SJCRH30 (cell line): Measurements from ENCODE around the gene VCL. TPM values are rescaled to one million over a fixed set of nuclear protein-coding genes. Genes with fewer than 3 reads are reported as not detected.

Experiments
- DNase-seq, 2 experiments: peaks; one replicate each; pipeline ENCODE4 v3.0.0-alpha.2; 2015 to 2020
- H3K27ac ChIP-seq: fragments of 250-450 bp; sonication (Bioruptor Pico); 2 replicates; pipeline ENCODE4 v1.5.1; 2020; ENCODE audit warnings: mild to moderate bottlenecking, moderate library complexity
- H3K27me3 ChIP-seq: fragments of 250-450 bp; sonication (Bioruptor Pico); 2 replicates; pipeline ENCODE4 v1.5.1; 2020; ENCODE audit warnings: mild to moderate bottlenecking, moderate library complexity
- H3K36me3 ChIP-seq: fragments of 250-450 bp; sonication (Bioruptor Pico); 2 replicates; pipeline ENCODE4 v1.5.1; 2020; ENCODE audit warnings: mild to moderate bottlenecking, moderate library complexity
- H3K4me1 ChIP-seq: fragments of 250-450 bp; sonication (Bioruptor Pico); 2 replicates; pipeline ENCODE4 v1.5.1; 2020; ENCODE audit warnings: mild to moderate bottlenecking, moderate library complexity
- H3K4me3 ChIP-seq: fragments of 250-450 bp; sonication (Bioruptor Pico); 2 replicates; pipeline ENCODE4 v1.5.1; 2020; ENCODE audit warnings: mild to moderate bottlenecking, moderate library complexity
- H3K9me3 ChIP-seq: fragments of 250-450 bp; sonication (Bioruptor Pico); replicated peaks from 2 replicates; pipeline ENCODE4 v1.5.1; 2020; ENCODE audit warnings: mild to moderate bottlenecking, moderate library complexity
- total RNA-seq: library from RNA; depleted of rRNA; stranded (reverse); fragments of >200 nt; shearing (Covaris generic); gene quantifications from 2 replicates; pipeline ENCODE4 v1.2.3, GENCODE V29; 2014

VCL gene
- total RNA-seq, 1 experiment from 2014 or later = 48.1 TPM

DNA sequence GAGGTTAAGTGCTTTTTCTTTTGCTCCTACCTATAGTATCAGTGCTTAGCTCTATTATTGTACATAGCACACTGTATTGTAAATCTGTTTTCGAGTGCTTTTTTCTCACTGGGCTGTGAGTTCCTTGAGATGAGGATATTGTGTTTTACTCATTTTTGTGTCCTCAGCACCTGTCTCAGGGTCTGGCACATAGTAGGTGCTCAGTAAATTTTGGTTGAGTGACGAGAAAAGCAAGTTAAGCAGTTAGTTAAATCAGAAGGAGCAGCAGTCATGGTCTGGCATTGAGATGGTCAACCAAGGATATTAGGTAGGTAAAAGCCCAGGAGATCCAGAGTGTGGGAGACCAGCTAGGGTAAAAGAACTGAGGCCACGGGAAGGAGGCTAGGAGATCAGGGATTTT, 101.5 kb downstream of the VCL start:
- no peak overlapping the region for H3K27ac ChIP-seq
- H3K27me3 ChIP-seq = no peaks in the 10 kb centered on the region
- peaks cover 65% of the 10 kb centered on the region for H3K36me3 ChIP-seq

DNA sequence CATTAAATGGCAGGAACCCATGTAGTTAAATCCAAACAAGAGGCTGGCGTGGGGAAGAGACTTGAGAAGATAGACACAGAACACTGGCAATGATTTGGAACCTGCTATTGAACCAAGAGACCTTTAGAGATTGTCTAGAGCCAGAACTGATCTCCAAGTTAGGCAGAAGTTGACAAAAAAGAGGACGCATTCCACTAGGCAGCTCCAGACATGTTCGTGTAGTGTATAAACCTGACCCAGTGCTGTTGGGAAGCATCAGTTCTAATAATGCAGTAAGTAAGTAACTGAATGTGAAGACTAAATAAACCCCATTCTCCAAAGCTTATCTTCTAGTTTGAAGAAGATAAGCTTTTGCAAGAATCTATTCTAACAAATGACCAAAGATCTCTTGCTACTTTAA, 101.9 kb downstream of the VCL start:
- no peaks in the 10 kb centered on the region for H3K27me3 ChIP-seq
- DNase-seq = no peak
- H3K27ac ChIP-seq = no peak overlapping the region
- H3K36me3 ChIP-seq = peaks cover 69% of the 10 kb centered on the region
- no peak overlapping the region for H3K4me3 ChIP-seq
- H3K9me3 ChIP-seq = no peaks in the 10 kb centered on the region
- no peaks in the 10 kb centered on the region for H3K4me1 ChIP-seq

More for the DNA sequence above, 101.5 kb downstream of the VCL start:
- DNase-seq = no peak
- no peaks in the 10 kb centered on the region for H3K4me1 ChIP-seq
- H3K4me3 ChIP-seq = no peak overlapping the region
- no peaks in the 10 kb centered on the region for H3K9me3 ChIP-seq

DNA sequence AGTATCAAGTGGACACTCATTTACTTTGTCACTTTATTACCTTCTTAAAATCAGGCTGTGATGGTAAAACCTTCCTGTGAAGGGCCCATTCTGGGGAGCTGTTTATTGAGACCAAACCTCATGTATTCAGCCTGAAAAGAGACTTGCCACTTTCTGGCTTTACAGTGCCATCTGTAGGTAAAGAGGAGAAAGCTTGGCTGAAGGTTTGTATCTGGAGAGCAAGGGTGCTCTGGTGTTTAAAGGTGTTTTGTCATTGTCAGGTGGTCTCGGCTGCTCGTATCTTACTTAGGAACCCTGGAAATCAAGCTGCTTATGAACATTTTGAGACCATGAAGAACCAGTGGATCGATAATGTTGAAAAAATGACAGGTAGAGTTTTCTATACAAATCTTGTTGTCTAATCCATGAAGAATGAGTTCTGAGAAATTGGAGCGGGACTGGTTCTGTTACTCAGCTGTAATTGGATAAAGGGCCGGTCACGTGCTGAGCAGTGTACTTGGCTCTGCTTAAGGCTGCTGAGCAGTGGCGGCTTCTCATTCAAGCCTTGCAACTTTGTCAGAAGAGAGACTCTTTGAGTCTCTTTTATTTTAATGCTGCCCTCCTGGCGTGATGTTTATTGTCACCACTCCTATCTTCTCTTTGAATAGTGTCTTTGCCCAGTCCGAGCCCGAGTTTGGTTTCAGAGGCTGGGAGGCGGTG, 105.8 kb downstream of the VCL start:
- peak in 1 of 2 experiments; percentile 62 for DNase-seq
- no peaks in the 10 kb centered on the region for H3K4me1 ChIP-seq
- H3K36me3 ChIP-seq = peaks cover 68% of the 10 kb centered on the region
- no peak overlapping the region for H3K27ac ChIP-seq
- no peaks in the 10 kb centered on the region for H3K27me3 ChIP-seq
- no peaks in the 10 kb centered on the region for H3K9me3 ChIP-seq
- H3K4me3 ChIP-seq = no peak overlapping the region

DNA sequence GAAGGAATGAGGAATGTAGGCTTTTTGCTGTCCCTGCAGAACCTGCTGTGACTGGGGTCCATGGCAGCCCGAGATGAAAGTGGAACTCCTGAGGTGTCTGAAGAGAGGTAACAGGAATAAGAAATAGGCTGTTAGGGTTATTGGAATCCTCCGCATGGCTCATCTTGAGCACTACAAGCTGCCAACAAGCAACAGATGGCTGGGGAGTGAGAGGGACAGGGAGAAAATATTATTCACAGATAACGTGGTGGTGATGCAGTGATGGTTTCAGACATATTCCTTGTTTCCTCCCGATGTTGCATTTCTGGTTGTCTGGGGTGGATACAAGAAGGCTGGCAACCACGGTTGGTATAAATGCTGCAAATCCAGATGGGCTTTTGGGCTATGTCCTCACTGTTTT, 106.6 kb downstream of the VCL start:
- no peak overlapping the region for H3K4me3 ChIP-seq
- H3K9me3 ChIP-seq = no peaks in the 10 kb centered on the region
- peaks cover 67% of the 10 kb centered on the region for H3K36me3 ChIP-seq
- DNase-seq = no peak
- H3K27me3 ChIP-seq = no peaks in the 10 kb centered on the region
- H3K4me1 ChIP-seq = no peaks in the 10 kb centered on the region
- no peak overlapping the region for H3K27ac ChIP-seq

DNA sequence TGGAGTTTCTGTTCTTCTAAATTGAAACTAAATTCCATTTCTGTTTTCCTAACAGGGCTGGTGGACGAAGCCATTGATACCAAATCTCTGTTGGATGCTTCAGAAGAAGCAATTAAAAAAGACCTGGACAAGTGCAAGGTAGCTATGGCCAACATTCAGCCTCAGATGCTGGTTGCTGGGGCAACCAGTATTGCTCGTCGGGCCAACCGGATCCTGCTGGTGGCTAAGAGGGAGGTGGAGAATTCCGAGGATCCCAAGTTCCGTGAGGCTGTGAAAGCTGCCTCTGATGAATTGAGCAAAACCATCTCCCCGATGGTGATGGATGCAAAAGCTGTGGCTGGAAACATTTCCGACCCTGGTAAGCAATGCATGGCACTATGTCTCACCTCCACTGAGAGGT, 107.1 kb downstream of the VCL start:
- H3K36me3 ChIP-seq = peaks cover 68% of the 10 kb centered on the region
- DNase-seq = no peak

DNA sequence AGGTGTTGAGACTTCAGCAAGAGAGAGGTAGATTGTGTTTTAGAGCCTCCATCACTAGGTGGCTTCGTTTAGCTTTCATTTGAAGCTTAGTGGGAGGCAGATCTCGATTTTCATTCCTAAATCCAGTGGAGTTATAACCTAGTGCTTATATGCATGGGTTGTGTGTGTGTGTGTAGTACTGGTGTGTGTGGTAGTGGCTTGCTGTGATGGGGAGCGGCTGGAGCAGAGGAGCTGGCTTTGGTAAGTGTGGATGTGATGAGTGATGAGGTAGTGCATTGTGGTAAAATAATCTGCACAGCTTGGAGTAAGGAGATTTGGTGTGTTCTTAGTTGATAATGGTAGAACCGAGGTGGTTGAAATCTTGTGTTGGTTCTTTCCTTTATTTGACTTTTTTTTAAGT, 109.5 kb downstream of the VCL start:
- Histone ChIP-seq H3K27me3 (no peaks in the 10 kb centered on the region), H3K27ac (no peak overlapping the region), H3K9me3 (no peaks in the 10 kb centered on the region), H3K4me1 (no peaks in the 10 kb centered on the region), H3K4me3 (no peak overlapping the region), H3K36me3 (peaks cover 75% of the 10 kb centered on the region)
- DNase-seq = no peak

More for the DNA sequence above, 107.1 kb downstream of the VCL start:
- Histone ChIP-seq H3K27ac (no peak overlapping the region), H3K9me3 (no peaks in the 10 kb centered on the region), H3K4me3 (no peak overlapping the region), H3K4me1 (no peaks in the 10 kb centered on the region), H3K27me3 (no peaks in the 10 kb centered on the region)

DNA sequence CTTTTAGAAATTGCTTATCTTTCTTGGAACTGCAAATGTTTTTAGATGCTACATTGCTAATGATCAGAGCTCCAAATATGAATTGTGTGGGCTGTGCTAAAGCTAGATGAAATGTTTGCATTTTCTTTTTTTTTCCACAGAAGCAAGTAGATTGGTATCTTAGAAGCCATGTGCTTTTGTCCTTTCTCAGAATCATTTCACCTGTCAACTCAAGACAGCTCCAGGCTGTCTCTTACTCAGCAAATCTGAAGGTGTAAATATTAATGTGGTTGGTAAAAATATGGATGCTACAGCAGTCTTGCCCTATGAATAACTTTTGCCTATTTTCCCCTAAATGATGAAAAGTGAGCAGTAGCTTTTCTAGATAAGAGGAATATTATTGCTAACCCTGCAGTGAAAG, 111.5 kb downstream of the VCL start:
- Histone ChIP-seq H3K4me1 (no peaks in the 10 kb centered on the region), H3K4me3 (no peak overlapping the region), H3K27me3 (no peaks in the 10 kb centered on the region), H3K36me3 (peaks cover 70% of the 10 kb centered on the region), H3K27ac (no peak overlapping the region), H3K9me3 (no peaks in the 10 kb centered on the region)
- DNase-seq = no peak

DNA sequence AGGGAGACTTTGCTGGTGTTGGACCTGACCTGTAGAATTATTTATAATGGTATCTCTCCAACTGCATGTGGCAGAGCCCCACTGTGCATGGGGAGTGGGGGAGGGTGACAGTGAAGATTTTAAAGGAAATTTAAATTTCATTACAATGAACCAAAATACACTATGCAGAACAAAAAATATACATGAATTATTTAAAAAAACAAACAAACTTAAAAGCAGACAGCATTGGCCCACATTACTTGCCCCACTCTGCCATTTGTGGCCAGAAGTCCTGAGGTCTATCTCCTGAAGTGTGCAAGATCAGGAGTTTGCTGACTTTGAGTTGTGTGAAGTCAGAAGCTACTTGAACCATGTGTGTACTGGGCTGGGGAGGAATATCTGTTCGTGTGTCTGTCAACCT, 112.2 kb downstream of the VCL start:
- DNase-seq = no peak
- Histone ChIP-seq H3K4me1 (no peaks in the 10 kb centered on the region), H3K27ac (no peak overlapping the region), H3K36me3 (peaks cover 70% of the 10 kb centered on the region), H3K27me3 (no peaks in the 10 kb centered on the region), H3K9me3 (no peaks in the 10 kb centered on the region), H3K4me3 (no peak overlapping the region)

DNA sequence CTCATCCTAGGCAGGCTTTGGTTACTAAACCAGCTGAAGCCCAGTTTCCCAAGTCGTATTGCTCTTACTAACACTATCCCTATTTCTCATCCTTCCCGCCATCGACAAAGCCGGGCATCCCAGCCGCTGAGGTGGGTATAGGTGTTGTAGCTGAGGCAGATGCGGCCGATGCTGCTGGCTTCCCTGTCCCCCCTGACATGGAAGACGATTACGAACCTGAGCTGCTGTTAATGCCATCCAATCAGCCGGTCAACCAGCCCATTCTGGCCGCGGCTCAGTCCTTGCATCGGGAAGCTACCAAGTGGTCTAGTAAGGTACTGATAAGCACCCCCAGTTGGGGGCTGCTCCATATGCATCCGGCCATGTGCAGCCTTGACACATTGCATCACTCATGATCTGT, 113.9 kb downstream of the VCL start:
- Histone ChIP-seq H3K4me1 (no peaks in the 10 kb centered on the region), H3K9me3 (no peaks in the 10 kb centered on the region), H3K27me3 (no peaks in the 10 kb centered on the region), H3K27ac (no peak overlapping the region), H3K36me3 (peaks cover 70% of the 10 kb centered on the region), H3K4me3 (no peak overlapping the region)
- DNase-seq = no peak

DNA sequence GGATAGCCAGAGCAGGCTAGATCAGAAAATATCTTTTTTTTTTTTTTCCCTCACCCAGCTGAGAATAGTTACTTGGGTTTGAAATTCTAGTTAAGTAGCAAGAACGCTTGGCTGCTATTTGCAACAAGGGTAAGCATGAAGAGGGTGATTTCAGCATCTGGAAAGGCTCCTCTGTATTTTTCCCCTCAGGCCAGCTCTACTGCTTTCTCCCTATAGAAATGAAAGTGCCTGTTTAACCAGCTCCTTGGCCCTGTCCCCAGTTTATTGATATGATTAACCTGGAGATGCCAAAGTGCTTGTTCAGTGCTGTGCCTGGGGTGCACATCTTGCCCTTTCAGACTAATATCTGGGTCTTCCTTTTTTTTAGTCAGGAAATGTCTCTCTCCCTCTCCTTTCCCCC, 115.6 kb downstream of the VCL start:
- no peaks in the 10 kb centered on the region for H3K27me3 ChIP-seq
- no peak overlapping the region for H3K4me3 ChIP-seq
- no peaks in the 10 kb centered on the region for H3K4me1 ChIP-seq
- H3K36me3 ChIP-seq = peaks cover 74% of the 10 kb centered on the region
- no peaks in the 10 kb centered on the region for H3K9me3 ChIP-seq
- no peak for DNase-seq
- H3K27ac ChIP-seq = no peak overlapping the region

DNA sequence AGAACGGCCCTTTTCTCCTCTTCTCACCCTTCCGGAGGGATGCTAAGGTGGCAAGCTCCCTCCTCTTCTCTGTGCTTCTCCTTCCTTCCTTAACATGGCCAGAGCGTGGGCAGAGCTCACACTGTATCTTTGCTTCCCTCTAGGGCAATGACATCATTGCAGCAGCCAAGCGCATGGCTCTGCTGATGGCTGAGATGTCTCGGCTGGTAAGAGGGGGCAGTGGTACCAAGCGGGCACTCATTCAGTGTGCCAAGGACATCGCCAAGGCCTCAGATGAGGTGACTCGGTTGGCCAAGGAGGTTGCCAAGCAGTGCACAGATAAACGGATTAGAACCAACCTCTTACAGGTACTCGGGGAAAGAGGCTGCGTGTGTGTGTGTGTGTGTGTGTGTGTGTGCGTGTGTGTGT, 116.1 kb downstream of the VCL start:
- H3K36me3 ChIP-seq = peaks cover 73% of the 10 kb centered on the region

DNA sequence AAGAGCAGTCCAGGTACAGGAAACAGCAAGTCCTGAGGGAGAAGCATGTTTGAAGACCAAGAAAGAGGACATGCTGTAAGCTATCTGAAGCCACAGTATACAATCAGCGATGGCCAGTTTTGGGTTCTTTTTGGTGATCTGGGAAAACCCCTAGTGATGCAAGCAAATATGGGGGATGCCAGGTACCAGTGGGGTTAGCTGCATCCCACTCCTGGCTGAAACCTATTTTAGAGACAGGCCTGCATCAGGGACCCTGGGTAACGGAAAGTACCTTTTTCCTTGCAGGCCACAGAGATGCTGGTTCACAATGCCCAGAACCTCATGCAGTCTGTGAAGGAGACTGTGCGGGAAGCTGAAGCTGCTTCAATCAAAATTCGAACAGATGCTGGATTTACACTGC, 119.8 kb downstream of the VCL start:
- no peak overlapping the region for H3K27ac ChIP-seq
- no peaks in the 10 kb centered on the region for H3K4me1 ChIP-seq
- DNase-seq = no peak
- H3K36me3 ChIP-seq = peaks cover 64% of the 10 kb centered on the region
- H3K4me3 ChIP-seq = no peak overlapping the region
- no peaks in the 10 kb centered on the region for H3K9me3 ChIP-seq
- H3K27me3 ChIP-seq = no peaks in the 10 kb centered on the region

More for the DNA sequence above, 116.1 kb downstream of the VCL start:
- Histone ChIP-seq H3K4me1 (no peaks in the 10 kb centered on the region), H3K9me3 (no peaks in the 10 kb centered on the region), H3K27me3 (no peaks in the 10 kb centered on the region), H3K27ac (no peak overlapping the region), H3K4me3 (no peak overlapping the region)
- no peak for DNase-seq

DNA sequence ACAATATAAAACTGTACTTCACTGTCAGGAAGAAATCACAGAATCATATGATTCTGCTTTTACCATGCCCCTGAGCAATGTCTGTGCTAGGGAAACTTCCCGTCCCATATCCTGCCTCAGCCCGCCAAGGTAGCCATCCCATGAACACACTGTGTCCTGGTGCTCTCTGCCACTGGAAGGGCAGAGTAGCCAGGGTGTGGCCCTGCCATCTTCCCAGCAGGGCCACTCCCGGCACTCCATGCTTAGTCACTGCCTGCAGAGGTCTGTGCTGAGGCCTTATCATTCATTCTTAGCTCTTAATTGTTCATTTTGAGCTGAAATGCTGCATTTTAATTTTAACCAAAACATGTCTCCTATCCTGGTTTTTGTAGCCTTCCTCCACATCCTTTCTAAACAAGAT, 120.9 kb downstream of the VCL start:
- no peaks in the 10 kb centered on the region for H3K4me1 ChIP-seq
- no peak overlapping the region for H3K27ac ChIP-seq
- H3K4me3 ChIP-seq = no peak overlapping the region
- no peaks in the 10 kb centered on the region for H3K9me3 ChIP-seq
- no peaks in the 10 kb centered on the region for H3K27me3 ChIP-seq
- DNase-seq = no peak
- H3K36me3 ChIP-seq = peaks cover 68% of the 10 kb centered on the region

DNA sequence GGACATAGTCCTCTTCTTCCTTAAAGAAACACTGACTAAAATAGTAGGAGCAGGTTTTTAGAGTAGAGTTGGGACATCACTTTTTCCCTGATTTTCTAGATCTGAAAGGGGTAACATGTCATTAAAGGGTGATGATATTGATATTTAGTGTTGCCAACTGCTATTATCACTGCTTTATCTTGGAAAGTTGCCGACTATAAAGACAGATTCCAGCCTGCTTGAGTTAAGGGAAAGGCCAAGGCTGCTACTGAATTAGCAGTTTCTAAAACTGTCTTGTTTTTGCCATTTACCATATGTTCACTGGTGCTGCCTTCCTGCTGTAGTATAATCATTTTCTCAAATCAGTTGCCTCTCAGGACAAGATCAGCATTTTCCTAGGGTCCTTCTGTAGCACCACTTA, 123.0 kb downstream of the VCL start:
- H3K27ac ChIP-seq = no peak overlapping the region
- H3K9me3 ChIP-seq = no peaks in the 10 kb centered on the region
- peaks cover 55% of the 10 kb centered on the region for H3K36me3 ChIP-seq
- DNase-seq = no peak
- H3K4me1 ChIP-seq = no peaks in the 10 kb centered on the region
- no peak overlapping the region for H3K4me3 ChIP-seq
- H3K27me3 ChIP-seq = no peaks in the 10 kb centered on the region

DNA sequence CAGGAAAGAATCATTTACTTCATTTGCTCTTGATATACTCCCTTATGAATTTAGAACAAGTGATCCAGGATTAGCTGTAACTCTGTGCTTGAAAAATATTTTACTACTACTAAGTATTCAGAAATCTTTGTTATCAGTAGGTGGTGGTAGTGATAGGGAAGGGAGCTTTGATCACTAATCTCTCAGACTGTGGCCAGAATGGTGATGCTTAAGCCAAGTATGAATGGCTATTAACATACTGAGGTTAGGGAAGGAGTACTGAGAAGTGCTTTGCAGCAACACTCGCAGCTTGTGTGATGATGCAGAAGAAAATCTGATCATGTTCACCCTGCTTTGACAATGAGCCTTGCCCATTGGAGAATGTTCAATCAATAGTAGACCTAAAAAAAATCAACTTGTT, 123.5 kb downstream of the VCL start:
- no peaks in the 10 kb centered on the region for H3K9me3 ChIP-seq
- no peak overlapping the region for H3K4me3 ChIP-seq
- no peak overlapping the region for H3K27ac ChIP-seq
- no peak for DNase-seq
- H3K27me3 ChIP-seq = no peaks in the 10 kb centered on the region
- H3K36me3 ChIP-seq = peaks cover 51% of the 10 kb centered on the region
- no peaks in the 10 kb centered on the region for H3K4me1 ChIP-seq

DNA sequence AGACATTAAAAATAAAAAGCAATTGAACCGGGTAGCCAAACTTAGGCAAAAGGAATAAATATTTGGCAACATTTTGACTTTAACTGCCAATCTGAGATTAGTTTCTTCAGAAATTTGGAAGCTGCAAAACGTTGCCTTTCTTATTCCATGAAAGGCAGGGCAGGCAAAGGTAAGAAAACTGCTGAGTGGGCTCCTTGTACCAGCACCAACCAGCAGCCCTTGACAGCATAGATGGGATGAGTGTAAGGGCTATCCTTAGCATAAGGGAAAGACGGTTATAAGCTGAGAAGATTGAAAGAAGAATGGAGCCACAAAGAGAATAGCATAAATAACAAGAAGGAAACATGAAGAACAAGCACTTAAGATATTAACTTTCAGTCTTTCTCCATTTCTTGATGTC, 124.1 kb downstream of the VCL start:
- Histone ChIP-seq H3K9me3 (no peaks in the 10 kb centered on the region), H3K27ac (no peak overlapping the region), H3K36me3 (peaks cover 46% of the 10 kb centered on the region), H3K27me3 (no peaks in the 10 kb centered on the region), H3K4me3 (no peak overlapping the region), H3K4me1 (no peaks in the 10 kb centered on the region)
- no peak for DNase-seq
